T-helper 1 cell treated with Interleukin-12 subunit alpha and Interleukin-12 subunit beta and Interleukin-4 antibody, amounts not matched to agents 30 μg/mL and 1 μg/mL, for 36 hours (primary cell): ENCODE results near the gene CHST8.

Experiments
- H3K27ac Mint-ChIP-seq: one replicate; pipeline ENCODE4 v1.8.0; 2021; ENCODE audit warnings: mild to moderate bottlenecking, mixed read lengths
- H3K27me3 Mint-ChIP-seq: one replicate; pipeline ENCODE4 v1.8.0; 2021; ENCODE audit warnings: low read depth, mixed read lengths
- H3K36me3 Mint-ChIP-seq: one replicate; pipeline ENCODE4 v1.8.0; 2021; ENCODE audit warnings: low read depth, mixed read lengths
- H3K4me1 Mint-ChIP-seq: one replicate; pipeline ENCODE4 v1.8.0; 2021; ENCODE audit warnings: low read depth, mixed read lengths
- H3K4me3 Mint-ChIP-seq: one replicate; pipeline ENCODE4 v1.8.0; 2021; ENCODE audit warnings: mild to moderate bottlenecking, moderate library complexity, mixed read lengths
- H3K9me3 Mint-ChIP-seq: one replicate; pipeline ENCODE4 v1.8.0; 2021; ENCODE audit warnings: mixed read lengths

Gene CHST8

GRCh38 chr19:33780746-33781145 lies 159.0 kb downstream of the CHST8 start:
- Mint-ChIP-seq H3K4me3 (no peak overlapping the region), H3K9me3 (no peaks in the 10 kb centered on the region), H3K36me3 (no peaks in the 10 kb centered on the region), H3K27ac (no peak overlapping the region), H3K27me3 (peaks cover 28% of the 10 kb centered on the region), H3K4me1 (peaks cover 10% of the 10 kb centered on the region)

- H3K36me3 Mint-ChIP-seq = no peaks in the 10 kb centered on the region
- H3K9me3 Mint-ChIP-seq = no peaks in the 10 kb centered on the region
- no peak overlapping the region for H3K4me3 Mint-ChIP-seq
- H3K27ac Mint-ChIP-seq = no peak overlapping the region
- peaks cover 14% of the 10 kb centered on the region for H3K4me1 Mint-ChIP-seq
- H3K27me3 Mint-ChIP-seq = peaks cover 32% of the 10 kb centered on the region
Measured at GRCh38 chr19:33781415-33781935, 159.7 kb downstream of the CHST8 start.

DNA sequence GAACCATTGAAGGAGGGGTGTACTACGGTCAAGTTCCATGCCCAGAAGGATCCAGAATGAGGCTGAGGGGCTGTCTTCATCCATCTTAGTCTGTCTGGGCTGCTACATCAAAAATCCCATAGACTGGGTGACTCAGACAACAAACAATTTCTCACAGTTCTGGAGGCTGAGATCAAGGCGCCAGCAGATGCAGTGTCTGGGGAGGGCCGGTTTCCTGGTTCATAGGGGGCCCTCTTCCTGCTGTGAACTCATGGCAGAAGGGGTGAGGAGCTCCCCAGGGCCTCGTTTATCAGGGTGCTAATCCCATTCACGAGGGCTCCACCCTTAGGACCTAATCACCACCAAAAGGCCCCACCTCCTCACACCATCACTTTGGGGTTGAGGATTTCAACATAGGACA lies 160.2 kb downstream of the CHST8 start:
- peaks cover 14% of the 10 kb centered on the region for H3K4me1 Mint-ChIP-seq
- H3K9me3 Mint-ChIP-seq = no peaks in the 10 kb centered on the region
- no peak overlapping the region for H3K27ac Mint-ChIP-seq
- no peaks in the 10 kb centered on the region for H3K36me3 Mint-ChIP-seq
- no peak overlapping the region for H3K4me3 Mint-ChIP-seq
- peaks cover 32% of the 10 kb centered on the region for H3K27me3 Mint-ChIP-seq

DNA sequence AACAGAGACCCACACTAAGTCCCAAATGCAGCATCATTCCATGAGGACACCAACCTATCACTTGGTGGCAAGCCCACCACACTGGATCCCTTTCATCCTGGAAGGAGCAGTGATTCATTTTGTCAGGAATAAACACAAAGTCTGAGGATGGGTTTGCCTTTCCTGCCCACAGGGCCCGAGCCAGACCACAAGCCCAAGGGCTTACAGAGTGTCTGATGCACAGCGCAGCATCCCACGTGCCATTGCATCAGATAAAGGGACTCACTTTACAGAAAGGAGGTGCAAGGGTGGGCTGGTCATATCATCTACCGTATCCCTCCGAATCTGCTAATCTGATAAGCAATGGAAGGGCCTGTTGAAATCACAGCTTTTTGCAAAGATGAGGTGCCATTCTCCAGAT lies 162.7 kb downstream of the CHST8 start:
- Mint-ChIP-seq H3K36me3 (no peaks in the 10 kb centered on the region), H3K4me1 (peaks cover 11% of the 10 kb centered on the region), H3K9me3 (no peaks in the 10 kb centered on the region), H3K27ac (no peak overlapping the region), H3K27me3 (peaks cover 30% of the 10 kb centered on the region), H3K4me3 (no peak overlapping the region)

GRCh38 chr19:33785795-33786194 lies 164.0 kb downstream of the CHST8 start:
- no peaks in the 10 kb centered on the region for H3K9me3 Mint-ChIP-seq
- peak overlapping the region; percentile 2 for H3K4me3 Mint-ChIP-seq
- H3K27me3 Mint-ChIP-seq = peaks cover 30% of the 10 kb centered on the region
- H3K4me1 Mint-ChIP-seq = peaks cover 11% of the 10 kb centered on the region
- H3K27ac Mint-ChIP-seq = no peak overlapping the region
- no peaks in the 10 kb centered on the region for H3K36me3 Mint-ChIP-seq

- no peaks in the 10 kb centered on the region for H3K36me3 Mint-ChIP-seq
- peaks cover 43% of the 10 kb centered on the region for H3K27me3 Mint-ChIP-seq
- no peaks in the 10 kb centered on the region for H3K9me3 Mint-ChIP-seq
- no peak overlapping the region for H3K4me3 Mint-ChIP-seq
- no peak overlapping the region for H3K27ac Mint-ChIP-seq
- H3K4me1 Mint-ChIP-seq = peaks cover 14% of the 10 kb centered on the region
Measured at GRCh38 chr19:33788676-33789075, 166.9 kb downstream of the CHST8 start.

GRCh38 chr19:33789344-33789743 lies 167.6 kb downstream of the CHST8 start:
- Mint-ChIP-seq H3K4me3 (no peak overlapping the region), H3K36me3 (no peaks in the 10 kb centered on the region), H3K27ac (no peak overlapping the region), H3K4me1 (peaks cover 14% of the 10 kb centered on the region), H3K27me3 (peaks cover 42% of the 10 kb centered on the region), H3K9me3 (no peaks in the 10 kb centered on the region)

DNA sequence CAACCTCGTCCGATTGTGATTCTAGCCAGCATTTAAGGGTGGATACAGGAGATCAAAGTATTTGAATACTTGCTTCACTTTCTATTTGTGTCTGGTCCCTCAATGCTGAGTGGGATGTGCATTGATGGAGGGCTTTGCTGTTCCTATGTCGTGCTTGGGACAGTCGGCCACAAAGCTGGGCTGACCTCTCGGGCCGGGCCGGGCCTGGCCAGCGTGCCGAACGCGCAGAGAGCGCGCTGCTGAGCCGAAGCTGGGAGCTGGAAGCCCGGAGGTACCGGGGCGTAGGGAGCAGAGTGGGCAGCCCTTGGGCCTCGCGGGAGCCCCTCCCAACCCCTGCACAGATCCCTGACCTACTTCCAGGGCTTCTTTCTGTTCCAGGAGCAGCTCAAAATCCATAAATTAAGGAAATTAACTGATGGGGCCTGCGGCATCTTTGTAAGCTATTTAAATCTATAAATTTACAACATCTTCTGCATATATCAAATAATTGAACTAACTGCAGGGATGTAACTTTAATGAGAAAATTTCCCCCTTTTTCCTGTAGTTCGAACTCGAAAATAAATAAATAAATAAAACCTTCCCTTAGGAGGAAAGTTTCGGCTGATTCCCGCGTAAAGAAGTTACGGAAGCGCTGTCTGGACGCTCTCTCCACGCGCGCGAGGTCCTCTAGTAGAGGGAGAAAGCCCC lies 173.1 kb downstream of the CHST8 start:
- H3K4me1 Mint-ChIP-seq = peaks cover 6% of the 10 kb centered on the region
- peaks cover 40% of the 10 kb centered on the region for H3K27me3 Mint-ChIP-seq
- H3K4me3 Mint-ChIP-seq = peak overlapping the region; percentile 68
- no peaks in the 10 kb centered on the region for H3K9me3 Mint-ChIP-seq
- no peaks in the 10 kb centered on the region for H3K36me3 Mint-ChIP-seq
- no peak overlapping the region for H3K27ac Mint-ChIP-seq

GRCh38 chr19:33795370-33796163 lies 173.8 kb downstream of the CHST8 start:
- Mint-ChIP-seq H3K27me3 (peaks cover 39% of the 10 kb centered on the region), H3K4me1 (peaks cover 6% of the 10 kb centered on the region), H3K27ac (no peak overlapping the region), H3K9me3 (no peaks in the 10 kb centered on the region), H3K4me3 (peak overlapping the region; percentile 69), H3K36me3 (no peaks in the 10 kb centered on the region)

DNA sequence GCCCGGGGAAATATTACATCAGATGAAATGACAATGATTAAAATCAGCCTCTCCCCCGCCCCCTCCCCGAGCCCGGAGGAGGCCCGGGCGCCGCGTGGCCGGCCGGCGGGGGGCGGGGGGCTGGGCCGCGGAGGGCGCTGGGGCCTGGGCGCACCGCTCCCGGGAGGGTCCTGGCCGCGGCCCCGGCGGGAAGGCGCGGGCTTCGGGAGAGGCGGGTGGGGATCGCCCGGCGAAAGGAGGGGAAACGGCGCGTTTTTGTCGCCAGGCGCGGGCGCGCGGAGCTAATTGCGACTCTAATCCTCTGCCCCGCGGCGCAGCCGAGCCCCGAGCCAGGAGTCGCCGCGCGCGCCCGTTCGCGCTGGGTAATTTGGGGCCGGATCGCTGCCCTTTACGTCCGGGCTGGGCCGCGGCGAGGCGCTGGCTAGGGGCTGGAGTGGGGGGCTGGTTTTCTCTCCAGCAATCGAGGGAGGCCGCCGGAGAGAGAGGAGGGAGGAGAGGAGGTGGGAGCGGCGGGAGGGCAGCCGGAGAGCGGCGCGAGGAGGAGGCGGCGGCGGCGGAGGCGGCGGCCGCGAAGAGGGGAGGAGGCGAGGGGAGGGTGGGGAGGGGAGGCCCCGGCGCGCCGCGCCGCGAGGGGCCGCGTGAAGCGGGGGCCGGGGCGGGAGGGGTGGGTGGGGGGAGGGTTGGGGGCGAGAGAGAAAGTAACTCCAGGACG lies 174.6 kb downstream of the CHST8 start, which contains the start of gene KCTD15:
Gene KCTD15, plus strand, starts transcription at position 707 of the 712 bp plus-strand sequence. CDS start 3,585 bp downstream, outside the sequence.
- Mint-ChIP-seq H3K4me1 (peaks cover 6% of the 10 kb centered on the region), H3K36me3 (no peaks in the 10 kb centered on the region), H3K27ac (no peak within 1 kb of the TSS), H3K4me3 (peak within 1 kb of the TSS; percentile 69), H3K9me3 (no peaks in the 10 kb centered on the region), H3K27me3 (peaks cover 33% of the 10 kb centered on the region)

- Mint-ChIP-seq H3K4me3 (peak overlapping the region; percentile 66), H3K27ac (no peak overlapping the region), H3K36me3 (no peaks in the 10 kb centered on the region), H3K4me1 (peaks cover 3% of the 10 kb centered on the region), H3K27me3 (peaks cover 24% of the 10 kb centered on the region), H3K9me3 (no peaks in the 10 kb centered on the region)
Measured at GRCh38 chr19:33797802-33798671, 176.3 kb downstream of the CHST8 start.

DNA sequence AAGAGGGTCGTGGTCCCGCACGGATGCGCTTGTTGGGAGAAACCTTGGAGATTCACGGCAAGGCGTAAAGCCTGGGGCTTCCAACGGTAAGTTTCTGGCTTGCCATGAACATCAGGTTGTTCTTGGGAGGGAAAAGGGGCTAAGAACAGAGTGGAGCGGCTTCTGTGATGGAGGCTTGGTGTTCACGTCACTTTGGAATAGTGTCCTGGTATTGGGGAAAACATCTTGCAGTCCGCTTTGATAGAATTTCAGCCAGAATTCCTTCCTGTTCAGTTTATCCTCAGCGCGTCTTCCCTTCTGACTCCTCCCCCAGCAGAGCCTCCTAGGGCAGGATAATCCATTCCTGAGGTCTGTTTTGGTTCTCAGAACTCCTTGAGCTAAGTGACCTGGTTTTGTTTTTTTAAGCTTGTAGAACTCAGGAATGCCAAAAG lies 176.9 kb downstream of the CHST8 start:
- no peak overlapping the region for H3K27ac Mint-ChIP-seq
- H3K27me3 Mint-ChIP-seq = peaks cover 18% of the 10 kb centered on the region
- H3K4me1 Mint-ChIP-seq = peaks cover 3% of the 10 kb centered on the region
- H3K4me3 Mint-ChIP-seq = no peak overlapping the region
- no peaks in the 10 kb centered on the region for H3K36me3 Mint-ChIP-seq
- H3K9me3 Mint-ChIP-seq = no peaks in the 10 kb centered on the region

- Mint-ChIP-seq H3K36me3 (no peaks in the 10 kb centered on the region), H3K27ac (no peak overlapping the region), H3K27me3 (peaks cover 17% of the 10 kb centered on the region), H3K9me3 (no peaks in the 10 kb centered on the region), H3K4me1 (peaks cover 3% of the 10 kb centered on the region), H3K4me3 (no peak overlapping the region)
Measured at GRCh38 chr19:33799476-33799875, 177.7 kb downstream of the CHST8 start.
